Hepatocyte (in vitro differentiated cells): ENCODE data around the gene RNF213. TPM values are rescaled to one million over a fixed set of nuclear protein-coding genes. Genes with fewer than 3 reads are reported as not detected.

Experiments used
- DNase-seq: peaks from one replicate; pipeline ENCODE4 v3.0.0-alpha.2; 2016; ENCODE audit warnings: low spot score
- H2AFZ ChIP-seq: fragments of 200-600 bp; sonication (generic); 2 replicates; pipeline ENCODE4 v1.6.0; 2016; ENCODE audit warnings: antibody characterized with exemption, mild to moderate bottlenecking
- H3K27ac ChIP-seq: fragments of 200-600 bp; sonication (generic); 2 replicates; pipeline ENCODE4 v1.5.1; 2016; ENCODE audit warnings: mild to moderate bottlenecking
- H3K27me3 ChIP-seq: fragments of 200-600 bp; sonication (generic); 2 replicates; pipeline ENCODE4 v1.6.1; 2016
- H3K36me3 ChIP-seq: fragments of 200-600 bp; sonication (generic); replicated peaks from 2 replicates; pipeline ENCODE4 v1.5.1; 2016; ENCODE audit warnings: low read depth; ENCODE audit not compliant: insufficient read depth
- H3K4me1 ChIP-seq: fragments of 200-600 bp; sonication (generic); 2 replicates; pipeline ENCODE4 v1.5.1; 2016; ENCODE audit warnings: mild to moderate bottlenecking, moderate library complexity; ENCODE audit not compliant: insufficient read depth
- H3K4me2 ChIP-seq: fragments of 200-600 bp; sonication (generic); 2 replicates; pipeline ENCODE4 v1.6.0; 2016
- H3K4me3 ChIP-seq: fragments of 200-600 bp; sonication (generic); 2 replicates; pipeline ENCODE4 v1.5.1; 2016; ENCODE audit warnings: mild to moderate bottlenecking
- H3K79me2 ChIP-seq: fragments of 200-600 bp; sonication (generic); 2 replicates; pipeline ENCODE4 v1.6.0; 2017; ENCODE audit warnings: mild to moderate bottlenecking
- H3K9me2 ChIP-seq: fragments of 200-600 bp; sonication (generic); replicated peaks from 2 replicates; pipeline ENCODE4 v1.6.0; 2017; ENCODE audit warnings: mild to moderate bottlenecking; ENCODE audit not compliant: insufficient read depth
- H3K9me3 ChIP-seq: fragments of 200-600 bp; sonication (generic); 2 replicates; pipeline ENCODE4 v1.5.1; 2016; ENCODE audit warnings: low read depth, mild to moderate bottlenecking
- H4K20me1 ChIP-seq: fragments of 200-600 bp; sonication (generic); 2 replicates; pipeline ENCODE4 v1.6.0; 2016; ENCODE audit warnings: mild to moderate bottlenecking; ENCODE audit not compliant: insufficient read depth, poor library complexity, severe bottlenecking
- CTCF ChIP-seq: fragments of 200-600 bp; sonication (generic); IDR thresholded peaks from 2 replicates; pipeline ENCODE4 v1.5.1; 2016; ENCODE audit warnings: antibody characterized with exemption, mild to moderate bottlenecking; ENCODE audit not compliant: poor library complexity
- EZH2 ChIP-seq: fragments of 200-600 bp; sonication (generic); IDR thresholded peaks from 2 replicates; pipeline ENCODE4 v1.6.1; 2016; ENCODE audit warnings: antibody characterized with exemption, mild to moderate bottlenecking, borderline replicate concordance
- EZH2phosphoT487 ChIP-seq: fragments of 200-600 bp; sonication (generic); IDR thresholded peaks from one replicate; pipeline ENCODE4 v1.6.1; 2018; ENCODE audit warnings: antibody characterized with exemption, mild to moderate bottlenecking, low read depth, moderate library complexity; ENCODE audit not compliant: unreplicated experiment, severe bottlenecking
- WGBS: methylation state at CpG from one replicate; pipeline ENCODE4 v1.1.6; 2016; ENCODE audit warnings: low lambda C conversion rate; ENCODE audit errors: missing lambda C conversion rate; 5-methylcytosine and 5-hydroxymethylcytosine counted together
- polyA plus RNA-seq: library from polyadenylated mRNA; unstranded; fragments of >200 nt; fragmentation: Nextera tagmentation; extraction: Ambion mirVana; gene quantifications from 2 replicates; pipeline ENCODE4 v1.2.1, GENCODE V29; 2016
- total RNA-seq: library from RNA; depleted of rRNA; stranded (reverse); fragments of >200 nt; gene quantifications from 2 replicates; pipeline ENCODE4 v1.2.3, GENCODE V29; 2014

Gene RNF213
- total and polyA plus RNA-seq, 2 experiments from 2014 or later: 21.1 to 57.4 TPM

GRCh38 chr17:80389011-80389995 is 128.7 kb downstream of the RNF213 start:
- no peak for DNase-seq
- H3K4me1 ChIP-seq: no peaks in the 10 kb centered on the region
- no peak overlapping the region for H2AFZ ChIP-seq
- H3K27ac ChIP-seq: no peak overlapping the region
- no peak overlapping the region for H3K4me3 ChIP-seq
- no peaks in the 10 kb centered on the region for H3K36me3 ChIP-seq
- H3K27me3 ChIP-seq: no peaks in the 10 kb centered on the region
- no peaks in the 10 kb centered on the region for H3K9me2 ChIP-seq
- H3K4me2 ChIP-seq: no peak overlapping the region
- no peaks in the 10 kb centered on the region for H4K20me1 ChIP-seq
- TF ChIP-seq EZH2phosphoT487: no peak
- no peak for TF ChIP-seq CTCF
- TF ChIP-seq EZH2: no peak
- H3K79me2 ChIP-seq: no peaks in the 10 kb centered on the region
- no peaks in the 10 kb centered on the region for H3K9me3 ChIP-seq
- WGBS: 79% methylated on average over 22 of the region's 22 CpGs

DNA sequence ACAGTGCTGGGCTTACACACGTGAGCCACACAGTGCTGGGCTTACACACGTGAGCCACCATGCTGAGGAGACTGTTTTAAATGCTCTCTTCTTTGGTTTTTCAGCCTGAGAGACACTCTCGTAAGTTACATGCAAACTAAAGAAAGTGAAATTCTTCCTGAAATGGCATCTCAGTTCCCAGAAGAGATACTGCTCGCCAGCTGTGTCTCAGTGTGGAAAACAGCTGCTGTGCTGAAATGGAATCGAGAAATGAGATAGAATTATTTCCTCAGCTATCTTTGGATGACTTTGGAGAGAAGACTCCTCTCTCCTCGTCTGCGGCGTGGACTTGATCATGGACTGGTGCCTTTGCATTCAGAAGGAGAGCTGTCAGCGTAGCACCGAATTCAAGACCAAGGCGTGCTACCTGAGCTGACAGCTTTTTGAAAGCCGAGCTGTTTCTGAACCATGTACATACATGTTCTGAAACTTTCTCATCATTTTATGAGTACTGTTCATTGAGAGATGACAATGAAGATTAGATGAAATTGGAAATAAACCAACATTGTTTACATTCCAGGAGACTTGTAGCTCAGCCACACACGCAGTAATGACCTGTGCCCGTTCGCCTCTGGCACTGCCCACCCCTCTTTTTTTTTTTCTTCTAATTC is 132.7 kb downstream of the RNF213 start:
- Histone ChIP-seq H2AFZ (no peak overlapping the region), H3K79me2 (no peaks in the 10 kb centered on the region), H3K9me2 (no peaks in the 10 kb centered on the region), H3K4me3 (no peak overlapping the region), H3K27me3 (no peaks in the 10 kb centered on the region), H4K20me1 (no peaks in the 10 kb centered on the region), H3K9me3 (no peaks in the 10 kb centered on the region), H3K4me1 (no peaks in the 10 kb centered on the region), H3K27ac (no peak overlapping the region), H3K36me3 (no peaks in the 10 kb centered on the region), H3K4me2 (no peak overlapping the region)
- TF ChIP-seq EZH2: no peak
- TF ChIP-seq CTCF: no peak
- TF ChIP-seq EZH2phosphoT487: no peak
- DNase-seq: no peak
- WGBS: 87% methylated on average over 15 of the region's 15 CpGs

DNA sequence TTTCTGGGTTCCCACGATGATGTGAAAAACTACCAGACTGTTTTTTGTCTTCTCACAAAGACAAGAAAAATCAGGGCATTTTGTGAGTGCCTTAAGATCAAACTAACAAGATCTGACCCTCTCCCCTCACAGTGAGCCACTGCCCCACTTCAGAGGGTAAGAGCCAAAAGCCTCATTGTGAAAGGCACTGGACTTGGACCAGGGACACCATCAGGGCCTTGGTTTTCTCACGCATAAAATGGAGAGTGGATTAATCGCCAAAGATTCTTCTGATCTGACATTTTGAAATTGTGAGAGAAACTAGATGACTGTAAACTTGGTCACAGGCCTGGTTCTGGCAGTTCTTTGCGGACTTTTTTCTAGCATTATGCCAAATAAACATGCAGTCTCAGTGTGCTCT is 133.3 kb downstream of the RNF213 start:
- Histone ChIP-seq H3K4me3 (no peak overlapping the region), H3K9me2 (no peaks in the 10 kb centered on the region), H3K4me1 (no peaks in the 10 kb centered on the region), H3K27me3 (no peaks in the 10 kb centered on the region), H3K4me2 (no peak overlapping the region), H3K36me3 (no peaks in the 10 kb centered on the region), H4K20me1 (no peaks in the 10 kb centered on the region), H3K27ac (no peak overlapping the region), H3K9me3 (no peaks in the 10 kb centered on the region), H2AFZ (no peak overlapping the region), H3K79me2 (no peaks in the 10 kb centered on the region)
- TF ChIP-seq EZH2phosphoT487 (no peak), EZH2 (no peak), CTCF (no peak)
- 92% methylated on average over 4 of the region's 4 CpGs for WGBS
- DNase-seq: no peak
